Lung microvascular endothelial cell (primary cell): ENCODE measurements around the gene MSTN. TPM values are rescaled to one million over a fixed set of nuclear protein-coding genes. Genes with fewer than 3 reads are reported as not detected.
"Not testable (repeated sequence)": the region's sequence is repeated elsewhere in the genome, so short reads cannot be mapped to it uniquely, and the experiment has no call there.

ENCODE experiments used
- DNase-seq, 2 donors: peaks; one replicate each; pipeline versions ENCODE4 v3.0.0 to v3.0.0-alpha.2; 2010; ENCODE audit warnings: low read depth in 2 of 2
- total RNA-seq: library from RNA; depleted of rRNA; stranded (reverse); fragments of >200 nt; gene quantifications from 2 replicates; pipeline ENCODE4 v1.2.1, GENCODE V29; 2014

MSTN gene
- total RNA-seq, 1 donor from 2014 or later, result not detected

- no peak for DNase-seq
Measured at GRCh38 chr2:190065839-190066238, 3.3 kb upstream of the MSTN start.

GRCh38 chr2:190063624-190064023 lies 1.1 kb upstream of the MSTN start:
- no peak for DNase-seq

GRCh38 chr2:190062053-190062452 lies 476 bp downstream of the MSTN start:
- DNase-seq, result no peak

- DNase-seq, result no peak
Measured at GRCh38 chr2:190060626-190061025, 1.9 kb downstream of the MSTN start.

- DNase-seq, result no peak
Measured at GRCh38 chr2:190060019-190060418, 2.5 kb downstream of the MSTN start.

- DNase-seq, result no peak
Measured at GRCh38 chr2:190053426-190053825, 9.1 kb downstream of the MSTN start.

- DNase-seq, result no peak
Measured at GRCh38 chr2:190052307-190052706, 10.2 kb downstream of the MSTN start.

GRCh38 chr2:190051223-190051622 lies 11.3 kb downstream of the MSTN start:
- no peak for DNase-seq

GRCh38 chr2:190050001-190050400 lies 12.5 kb downstream of the MSTN start:
- DNase-seq, result no peak

- no peak for DNase-seq
Measured at GRCh38 chr2:190044866-190045265, 17.7 kb downstream of the MSTN start.

GRCh38 chr2:190043441-190043840 lies 19.1 kb downstream of the MSTN start:
- no peak for DNase-seq

- DNase-seq, result no peak
Measured at GRCh38 chr2:190036071-190036470, 26.5 kb downstream of the MSTN start.

- not testable (repeated sequence) for DNase-seq
Measured at GRCh38 chr2:190034417-190034816, 28.1 kb downstream of the MSTN start.

GRCh38 chr2:190031969-190032618 lies 30.4 kb downstream of the MSTN start:
- DNase-seq, result no peak

- DNase-seq, result peak; percentile 54 to 65
Measured at GRCh38 chr2:190023860-190024259, 38.7 kb downstream of the MSTN start.

GRCh38 chr2:190020720-190021119 lies 41.8 kb downstream of the MSTN start:
- no peak for DNase-seq

- no peak for DNase-seq
Measured at GRCh38 chr2:190017837-190018236, 44.7 kb downstream of the MSTN start.

- DNase-seq, result not testable (repeated sequence)
Measured at GRCh38 chr2:190015969-190016368, 46.6 kb downstream of the MSTN start.
